ENCODE data around the gene PCGF6. TPM values are rescaled to one million over a fixed set of nuclear protein-coding genes. Genes with fewer than 3 reads are reported as not detected.
A peak's percentile ranks its signal among the peaks of the same experiment; 100 is the strongest.

Gene PCGF6
- total RNA-seq, 1 donor = 10.4 TPM

DNA sequence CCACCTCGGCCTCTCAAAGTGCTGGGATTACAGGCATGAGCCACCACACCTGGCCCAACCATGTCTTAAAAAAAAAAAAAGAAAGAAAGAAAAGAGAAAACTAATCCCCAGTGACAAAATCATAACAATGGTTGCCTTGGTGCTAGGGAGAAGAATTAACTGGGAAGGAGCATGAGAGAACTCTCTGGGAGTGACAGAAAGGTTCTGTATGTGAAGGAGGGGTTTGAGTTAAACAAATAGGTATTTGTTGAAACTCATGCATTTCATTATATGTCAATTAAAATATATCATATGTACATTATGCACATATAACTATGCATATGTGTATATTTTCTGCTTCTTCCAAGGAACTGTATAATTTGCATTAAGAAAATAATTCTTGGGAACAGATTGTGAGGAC lies 40.7 kb downstream of the PCGF6 start:
- no peak for DNase-seq (ENCODE audit: low read depth)
- H3K4me3 ChIP-seq (ENCODE audit: low read depth, low read length) = no peak overlapping the region
- TF ChIP-seq, protein P1, sequence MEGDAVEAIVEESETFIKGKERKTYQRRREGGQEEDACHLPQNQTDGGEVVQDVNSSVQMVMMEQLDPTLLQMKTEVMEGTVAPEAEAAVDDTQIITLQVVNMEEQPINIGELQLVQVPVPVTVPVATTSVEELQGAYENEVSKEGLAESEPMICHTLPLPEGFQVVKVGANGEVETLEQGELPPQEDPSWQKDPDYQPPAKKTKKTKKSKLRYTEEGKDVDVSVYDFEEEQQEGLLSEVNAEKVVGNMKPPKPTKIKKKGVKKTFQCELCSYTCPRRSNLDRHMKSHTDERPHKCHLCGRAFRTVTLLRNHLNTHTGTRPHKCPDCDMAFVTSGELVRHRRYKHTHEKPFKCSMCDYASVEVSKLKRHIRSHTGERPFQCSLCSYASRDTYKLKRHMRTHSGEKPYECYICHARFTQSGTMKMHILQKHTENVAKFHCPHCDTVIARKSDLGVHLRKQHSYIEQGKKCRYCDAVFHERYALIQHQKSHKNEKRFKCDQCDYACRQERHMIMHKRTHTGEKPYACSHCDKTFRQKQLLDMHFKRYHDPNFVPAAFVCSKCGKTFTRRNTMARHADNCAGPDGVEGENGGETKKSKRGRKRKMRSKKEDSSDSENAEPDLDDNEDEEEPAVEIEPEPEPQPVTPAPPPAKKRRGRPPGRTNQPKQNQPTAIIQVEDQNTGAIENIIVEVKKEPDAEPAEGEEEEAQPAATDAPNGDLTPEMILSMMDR (IDR thresholded peaks at IDR 0.05; ENCODE audit: insufficient read depth, low read depth, low read length) = no peak

DNA sequence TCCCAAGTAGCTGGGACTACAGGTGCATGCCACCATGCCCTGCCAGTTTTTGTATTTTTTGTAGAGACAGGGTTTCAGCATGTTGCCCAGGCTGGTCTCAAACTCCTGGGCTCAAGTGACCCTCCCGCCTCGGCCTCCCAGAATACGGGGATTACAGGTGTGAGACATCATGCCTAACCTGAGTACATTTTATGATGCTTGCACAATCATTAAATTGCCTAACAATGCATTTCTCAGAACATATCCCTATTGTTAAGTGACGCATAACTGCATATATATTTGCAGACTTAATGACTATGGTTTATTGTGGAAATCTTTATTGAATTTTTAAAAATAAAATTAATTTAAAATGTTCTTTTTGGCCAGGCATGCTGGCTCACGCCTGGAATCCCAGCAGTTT lies 43.3 kb downstream of the PCGF6 start:
- DNase-seq (ENCODE audit: low read depth) = no peak
- TF ChIP-seq, protein P1 (IDR thresholded peaks at IDR 0.05; ENCODE audit: insufficient read depth, low read depth, low read length) = no peak
- H3K4me3 ChIP-seq (ENCODE audit: low read depth, low read length) = no peak overlapping the region

DNA sequence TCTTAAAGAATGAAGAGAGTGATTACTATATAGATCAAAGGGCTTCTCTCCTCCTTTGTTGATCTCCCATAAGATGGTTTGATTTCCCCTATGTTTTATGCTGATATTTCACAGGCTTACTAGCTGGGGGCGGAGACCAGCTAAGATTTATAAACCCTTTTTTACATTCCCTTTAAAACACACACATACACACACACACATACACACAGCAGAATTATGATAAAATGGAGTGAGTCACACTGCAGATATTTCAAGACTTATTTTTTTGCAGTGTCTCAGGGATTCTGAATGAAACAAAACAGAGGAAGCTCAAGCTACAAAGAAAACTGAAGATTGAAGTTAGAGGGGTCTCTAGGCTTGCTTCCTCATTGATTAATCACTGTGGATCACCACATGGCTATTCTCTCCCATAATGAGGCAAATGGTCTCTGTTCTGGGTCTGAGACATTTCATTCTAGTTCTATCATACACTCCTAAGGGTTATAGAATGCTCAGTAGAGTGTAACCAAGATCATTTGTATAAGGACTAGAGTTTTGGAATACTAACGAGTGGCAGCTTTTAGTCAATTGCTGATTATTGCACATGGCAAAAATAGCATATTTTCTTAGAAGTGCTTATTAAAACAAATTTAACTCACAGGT lies 55.4 kb downstream of the PCGF6 start:
- DNase-seq (ENCODE audit: low read depth) = peak; percentile 74
- TF ChIP-seq, protein P1 (IDR thresholded peaks at IDR 0.05; ENCODE audit: insufficient read depth, low read depth, low read length) = no peak
- no peak overlapping the region for H3K4me3 ChIP-seq (ENCODE audit: low read depth, low read length)

GRCh38 chr10:103291588-103291987 lies 59.4 kb downstream of the PCGF6 start:
- TF ChIP-seq, protein P1 (IDR thresholded peaks at IDR 0.05; ENCODE audit: insufficient read depth, low read depth, low read length) = no peak
- no peak for DNase-seq (ENCODE audit: low read depth)
- no peak overlapping the region for H3K4me3 ChIP-seq (ENCODE audit: low read depth, low read length)

GRCh38 chr10:103287992-103288391 lies 62.9 kb downstream of the PCGF6 start:
- TF ChIP-seq, protein P1 (IDR thresholded peaks at IDR 0.05; ENCODE audit: insufficient read depth, low read depth, low read length) = no peak
- DNase-seq (ENCODE audit: low read depth) = no peak
- no peak overlapping the region for H3K4me3 ChIP-seq (ENCODE audit: low read depth, low read length)

DNA sequence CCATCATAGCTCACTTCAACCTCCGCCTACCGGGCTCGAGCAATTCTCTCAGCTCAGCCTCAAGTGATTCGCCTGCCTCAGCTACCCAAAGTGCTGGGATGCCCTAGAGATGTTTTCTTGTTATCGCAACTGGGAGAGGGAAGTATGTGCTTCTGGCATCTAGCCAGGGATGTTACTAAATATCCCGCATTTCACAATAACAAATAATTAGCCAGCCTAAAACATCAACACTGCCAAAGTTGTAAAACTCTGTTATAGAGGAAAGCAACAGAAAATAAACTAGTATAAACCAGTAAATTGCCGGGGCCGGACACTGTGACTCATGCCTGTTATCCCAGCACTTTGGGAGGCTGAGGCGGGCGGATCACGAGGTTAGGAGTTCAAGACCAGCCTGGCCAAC lies 66.8 kb downstream of the PCGF6 start:
- peak; percentile 96 for DNase-seq (ENCODE audit: low read depth)
- TF ChIP-seq, protein P1 (IDR thresholded peaks at IDR 0.05; ENCODE audit: insufficient read depth, low read depth, low read length) = no peak
- no peak overlapping the region for H3K4me3 ChIP-seq (ENCODE audit: low read depth, low read length)

GRCh38 chr10:103282961-103283360 lies 68.0 kb downstream of the PCGF6 start:
- DNase-seq (ENCODE audit: low read depth) = no peak
- TF ChIP-seq, protein P1 (IDR thresholded peaks at IDR 0.05; ENCODE audit: insufficient read depth, low read depth, low read length) = no peak
- no peak overlapping the region for H3K4me3 ChIP-seq (ENCODE audit: low read depth, low read length)

Data from fibroblast of villous mesenchyme (primary cell).